OCI-LY7 (cell line): ENCODE results near the gene ITGA8. TPM values are rescaled to one million over a fixed set of nuclear protein-coding genes. Genes with fewer than 3 reads are reported as not detected.

ENCODE experiments used
- BruUV-seq: library from RNA; stranded (reverse); fragments of 400-500 nt; replicated peaks from 2 replicates; lab custom pipeline; 2021; lab: Mats Ljungman, UMichigan
- CTCF ChIA-PET: fragments of 300-600 bp; sonication (Branson Sonifier 250); formaldehyde crosslinking; loops from one replicate; lab custom pipeline; 2022; ENCODE audit warnings: antibody characterized with exemption; ENCODE audit not compliant: unreplicated experiment; lab: Charles Lee
- POLR2A ChIA-PET: fragments of 300-600 bp; sonication (Branson Sonifier 250); formaldehyde crosslinking; loops from one replicate; lab custom pipeline; 2022; ENCODE audit warnings: antibody characterized with exemption; lab: Charles Lee
- DNase-seq: peaks from one replicate; pipeline ENCODE4 v3.0.0-alpha.2; 2015; ENCODE audit warnings: low spot score
- H2AFZ ChIP-seq: fragments of 200-600 bp; sonication (generic), shearing (Covaris generic); 2 replicates; pipeline ENCODE4 v1.6.1; 2014; ENCODE audit warnings: mild to moderate bottlenecking, antibody characterized with exemption, low read length, moderate library complexity
- H3K27ac ChIP-seq: fragments of 200-600 bp; sonication (generic); 2 replicates; pipeline ENCODE4 v1.5.1; 2014; ENCODE audit warnings: mixed run types, low read depth, mild to moderate bottlenecking, moderate library complexity, low read length, inconsistent platforms; ENCODE audit not compliant: poor library complexity, severe bottlenecking
- H3K36me3 ChIP-seq: fragments of 200-600 bp; sonication (generic); 2 replicates; pipeline ENCODE4 v1.6.1; 2014; ENCODE audit warnings: mild to moderate bottlenecking, antibody characterized with exemption, low read length, moderate library complexity, mixed read lengths; ENCODE audit not compliant: insufficient read depth
- H3K4me1 ChIP-seq: fragments of 200-600 bp; sonication (generic); 2 replicates; pipeline ENCODE4 v1.5.1; 2014; ENCODE audit warnings: mild to moderate bottlenecking, low read length; ENCODE audit not compliant: insufficient read depth, poor library complexity, severe bottlenecking
- H3K4me2 ChIP-seq: fragments of 200-600 bp; sonication (generic); 2 replicates; pipeline ENCODE4 v1.6.1; 2014; ENCODE audit warnings: mild to moderate bottlenecking, low read length
- H3K4me3 ChIP-seq: fragments of 200-600 bp; sonication (generic); 2 replicates; pipeline ENCODE4 v1.5.1; 2014; ENCODE audit warnings: mild to moderate bottlenecking, low read depth, low read length; ENCODE audit not compliant: poor library complexity, severe bottlenecking
- H3K79me2 ChIP-seq: fragments of 200-600 bp; sonication (generic); 2 replicates; pipeline ENCODE4 v1.6.1; 2016; ENCODE audit warnings: low read depth, mild to moderate bottlenecking, low read length, moderate library complexity, mixed read lengths; ENCODE audit not compliant: insufficient read depth
- H3K9me2 ChIP-seq: fragments of 200-600 bp; sonication (generic); 2 replicates; pipeline ENCODE4 v1.6.1; 2016; ENCODE audit warnings: mild to moderate bottlenecking, low read length, mixed read lengths; ENCODE audit not compliant: insufficient read depth
- H3K9me3 ChIP-seq: fragments of 200-600 bp; sonication (generic); 2 replicates; pipeline ENCODE4 v1.6.1; 2014; ENCODE audit warnings: mild to moderate bottlenecking, mixed run types, low read length, mixed read lengths
- H4K20me1 ChIP-seq: fragments of 200-600 bp; sonication (generic); 2 replicates; pipeline ENCODE4 v1.6.1; 2014; ENCODE audit warnings: mild to moderate bottlenecking, antibody characterized with exemption, low read length, moderate library complexity, mixed read lengths; ENCODE audit not compliant: insufficient read depth
- CTCF ChIP-seq: fragments of 200-600 bp; sonication (generic); conservative IDR thresholded peaks from 2 replicates; pipeline ENCODE4 v1.5.1; 2014; ENCODE audit warnings: mild to moderate bottlenecking, antibody characterized with exemption, low read length, moderate library complexity, mixed read lengths
- EZH2phosphoT487 ChIP-seq: fragments of 200-600 bp; sonication (generic); IDR thresholded peaks from 2 replicates; pipeline ENCODE4 v1.6.1; 2018; ENCODE audit warnings: low read depth, borderline replicate concordance, mild to moderate bottlenecking, mixed run types, antibody characterized with exemption, low read length, moderate library complexity, mixed read lengths
- intact Hi-C: fragments of 100-400 bp; cut with micrococcal nuclease; formaldehyde crosslinking; loops from one replicate; pipeline ENCODE4 v1.10.0; 2022; ENCODE audit not compliant: unreplicated experiment
- total RNA-seq, 2 experiments: library from RNA; depleted of rRNA in 1 of 2; stranded (reverse); fragments of >200 nt in 1 of 2; shearing (Covaris generic) in 1 of 2; gene quantifications; 2 replicates each; pipeline ENCODE4 v1.2.3, GENCODE V29; 2014 to 2022

The ITGA8 gene
- total RNA-seq, 2 experiments from 2014 or later: not detected

DNA sequence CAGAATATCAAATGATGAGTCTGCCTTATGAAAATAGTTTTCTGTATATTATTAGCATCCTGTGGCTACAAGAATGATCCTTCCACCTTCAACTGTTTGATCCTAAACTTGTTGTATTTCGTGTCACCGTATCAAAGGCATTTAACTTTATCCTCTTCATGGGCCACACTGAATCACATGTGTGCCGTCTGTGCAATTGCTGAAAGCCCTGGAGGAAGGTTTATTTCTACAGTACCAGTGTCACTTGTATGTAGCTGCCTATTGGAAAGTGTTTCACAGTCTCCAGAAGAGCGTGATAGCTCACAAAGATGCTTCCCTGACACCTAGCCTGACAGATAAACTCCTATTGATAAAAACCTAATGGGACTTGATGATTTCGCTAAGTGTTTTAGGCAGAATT, 94.5 kb downstream of the ITGA8 start:
- ChIA-PET POLR2A (no interaction called here), CTCF (no interaction called here)
- intact Hi-C loops: no loop called here
- H3K79me2 ChIP-seq: no peaks in the 10 kb centered on the region
- H3K27ac ChIP-seq: no peak overlapping the region
- no peak overlapping the region for H2AFZ ChIP-seq
- TF ChIP-seq EZH2phosphoT487: no peak
- no peak for TF ChIP-seq CTCF
- H3K4me2 ChIP-seq: no peak overlapping the region
- no peak overlapping the region for H3K4me3 ChIP-seq
- no peaks in the 10 kb centered on the region for H3K4me1 ChIP-seq
- no peaks in the 10 kb centered on the region for H3K36me3 ChIP-seq
- no TSS peak for BruUV-seq
- H3K9me2 ChIP-seq: no peaks in the 10 kb centered on the region
- H4K20me1 ChIP-seq: no peaks in the 10 kb centered on the region
- no peaks in the 10 kb centered on the region for H3K9me3 ChIP-seq
- DNase-seq: no peak

GRCh38 chr10:15624401-15625196, 95.1 kb downstream of the ITGA8 start:
- no peak for DNase-seq
- H3K27ac ChIP-seq: no peak overlapping the region
- BruUV-seq: no TSS peak
- TF ChIP-seq CTCF (no peak), EZH2phosphoT487 (no peak)
- no peaks in the 10 kb centered on the region for H3K79me2 ChIP-seq
- H3K4me3 ChIP-seq: no peak overlapping the region
- no peaks in the 10 kb centered on the region for H4K20me1 ChIP-seq
- intact Hi-C loops: no loop called here
- CTCF ChIA-PET: no interaction called here
- no peaks in the 10 kb centered on the region for H3K9me2 ChIP-seq
- POLR2A ChIA-PET: no interaction called here
- H3K36me3 ChIP-seq: no peaks in the 10 kb centered on the region
- H3K4me1 ChIP-seq: no peaks in the 10 kb centered on the region
- H2AFZ ChIP-seq: no peak overlapping the region
- H3K9me3 ChIP-seq: no peaks in the 10 kb centered on the region
- H3K4me2 ChIP-seq: no peak overlapping the region

DNA sequence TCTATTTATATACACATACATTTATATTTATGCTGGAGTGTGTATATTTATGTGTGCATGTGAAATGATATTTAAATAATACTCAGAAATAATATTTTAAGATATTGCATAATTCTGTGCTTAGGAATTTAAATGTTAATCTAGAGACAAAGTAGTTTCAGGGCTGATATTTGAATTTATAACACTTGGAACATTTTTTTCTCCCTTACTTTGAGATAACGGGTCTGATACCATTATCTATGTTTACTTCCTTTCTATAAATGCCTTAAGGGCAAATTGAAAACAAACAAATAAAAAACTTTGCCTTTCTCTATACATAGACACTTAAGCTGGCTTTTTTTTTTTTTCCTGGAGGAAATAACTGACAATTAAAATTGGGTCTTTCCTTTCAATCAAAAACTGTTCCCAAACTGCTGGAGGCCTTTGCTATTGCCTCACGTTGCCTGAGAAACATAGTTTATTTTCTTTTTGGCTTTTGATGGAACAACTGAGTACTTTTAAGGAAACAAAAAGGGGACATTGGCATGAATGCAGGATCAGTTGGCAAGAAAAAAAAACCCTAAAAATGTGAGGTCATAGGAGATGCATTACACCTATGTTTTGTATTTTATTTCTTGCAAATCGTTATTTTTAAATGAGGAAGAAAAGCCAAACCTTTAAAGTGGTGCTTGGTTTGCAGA, 98.7 kb downstream of the ITGA8 start:
- POLR2A ChIA-PET: no interaction called here
- no peak for DNase-seq
- Histone ChIP-seq H3K79me2 (no peaks in the 10 kb centered on the region), H3K4me3 (no peak overlapping the region), H3K36me3 (no peaks in the 10 kb centered on the region), H4K20me1 (no peaks in the 10 kb centered on the region), H3K9me3 (no peaks in the 10 kb centered on the region), H3K4me1 (no peaks in the 10 kb centered on the region), H2AFZ (no peak overlapping the region), H3K9me2 (no peaks in the 10 kb centered on the region), H3K27ac (no peak overlapping the region), H3K4me2 (no peak overlapping the region)
- intact Hi-C loops: no loop called here
- CTCF ChIA-PET: no interaction called here
- BruUV-seq: no TSS peak
- TF ChIP-seq EZH2phosphoT487: no peak
- TF ChIP-seq CTCF: no peak
